GM23248 (cell line): ENCODE measurements around the gene MIOX. TPM values are rescaled to one million over a fixed set of nuclear protein-coding genes. Genes with fewer than 3 reads are reported as not detected.

Experiments used
- DNase-seq: peaks from one replicate; pipeline ENCODE4 v3.0.0-alpha.2; 2015
- H2AFZ ChIP-seq: fragments of 200-600 bp; sonication (generic); 2 replicates; pipeline ENCODE4 v1.6.1; 2016; ENCODE audit warnings: antibody characterized with exemption
- H3F3A ChIP-seq: fragments of 200-600 bp; sonication (generic); 2 replicates; pipeline ENCODE4 v1.6.1; 2016; ENCODE audit warnings: mild to moderate bottlenecking, antibody characterized with exemption, mixed run types; ENCODE audit not compliant: insufficient read depth
- H3K27ac ChIP-seq: fragments of 200-600 bp; sonication (generic); 2 replicates; pipeline ENCODE4 v1.5.1; 2016; ENCODE audit warnings: mild to moderate bottlenecking
- H3K27me3 ChIP-seq: fragments of 200-600 bp; sonication (generic); replicated peaks from 2 replicates; pipeline ENCODE4 v1.6.1; 2016; ENCODE audit warnings: mild to moderate bottlenecking; ENCODE audit not compliant: insufficient read depth
- H3K36me3 ChIP-seq: fragments of 200-600 bp; sonication (generic); 2 replicates; pipeline ENCODE4 v1.6.1; 2016; ENCODE audit warnings: low read depth, mild to moderate bottlenecking
- H3K4me1 ChIP-seq: fragments of 200-600 bp; sonication (generic); 2 replicates; pipeline ENCODE4 v1.6.1; 2016; ENCODE audit warnings: mild to moderate bottlenecking; ENCODE audit not compliant: insufficient read depth
- H3K4me2 ChIP-seq: fragments of 200-600 bp; sonication (generic); one replicate; pipeline ENCODE4 v1.6.1; 2016; ENCODE audit warnings: mild to moderate bottlenecking; ENCODE audit not compliant: unreplicated experiment
- H3K4me3 ChIP-seq: fragments of 200-600 bp; sonication (generic); 2 replicates; pipeline ENCODE4 v1.5.1; 2016; ENCODE audit warnings: mild to moderate bottlenecking
- H3K79me2 ChIP-seq: fragments of 200-600 bp; sonication (generic); 2 replicates; pipeline ENCODE4 v1.6.1; 2016; ENCODE audit warnings: mild to moderate bottlenecking; ENCODE audit not compliant: insufficient read depth
- H3K9ac ChIP-seq: fragments of 200-600 bp; sonication (generic); 2 replicates; pipeline ENCODE4 v1.6.1; 2016; ENCODE audit warnings: mild to moderate bottlenecking
- H3K9me2 ChIP-seq: fragments of 200-600 bp; sonication (generic); 2 replicates; pipeline ENCODE4 v1.6.1; 2016; ENCODE audit warnings: mixed run types, mild to moderate bottlenecking, moderate library complexity; ENCODE audit not compliant: insufficient read depth
- H3K9me3 ChIP-seq: fragments of 200-600 bp; sonication (generic); one replicate; pipeline ENCODE4 v1.6.1; 2017; ENCODE audit warnings: low read depth
- H4K20me1 ChIP-seq: fragments of 200-600 bp; sonication (generic); 2 replicates; pipeline ENCODE4 v1.6.0; 2016; ENCODE audit not compliant: insufficient read depth
- EZH2 ChIP-seq: fragments of 200-600 bp; sonication (generic); IDR thresholded peaks from 2 replicates; pipeline ENCODE4 v1.6.1; 2018; ENCODE audit warnings: antibody characterized with exemption, mild to moderate bottlenecking; ENCODE audit not compliant: insufficient read depth, poor library complexity, severe bottlenecking
- EZH2phosphoT487 ChIP-seq: fragments of 200-600 bp; sonication (generic); IDR thresholded peaks from 2 replicates; pipeline ENCODE4 v1.6.1; 2018; ENCODE audit warnings: antibody characterized with exemption, moderate library complexity, mild to moderate bottlenecking, low read depth; ENCODE audit not compliant: insufficient read depth
- WGBS, 2 experiments: methylation state at CpG; one replicate each; pipeline ENCODE4 v1.1.6; 2015 to 2017; ENCODE audit warnings: low lambda C conversion rate in 2 of 2, low coverage in 1 of 2; ENCODE audit errors: missing lambda C conversion rate in 2 of 2; 5-methylcytosine and 5-hydroxymethylcytosine counted together
- in situ Hi-C: fragments of 300-500 bp; cut with MboI; formaldehyde crosslinking; loops from 2 replicates; pipeline ENCODE4 v1.15.0; 2020
- polyA plus RNA-seq: library from polyadenylated mRNA; unstranded; fragments of >200 nt; fragmentation: Nextera tagmentation; extraction: Ambion mirVana; gene quantifications from 2 replicates; pipeline ENCODE4 v1.2.1, GENCODE V29; 2016
- total RNA-seq: library from RNA; depleted of rRNA; stranded (reverse); fragments of >200 nt; shearing (Covaris generic); gene quantifications from 2 replicates; pipeline ENCODE4 v1.2.3, GENCODE V29; 2014

Gene MIOX
- total and polyA plus RNA-seq, 2 experiments from 2014 or later = 0.16 TPM; not detected in 1

DNA sequence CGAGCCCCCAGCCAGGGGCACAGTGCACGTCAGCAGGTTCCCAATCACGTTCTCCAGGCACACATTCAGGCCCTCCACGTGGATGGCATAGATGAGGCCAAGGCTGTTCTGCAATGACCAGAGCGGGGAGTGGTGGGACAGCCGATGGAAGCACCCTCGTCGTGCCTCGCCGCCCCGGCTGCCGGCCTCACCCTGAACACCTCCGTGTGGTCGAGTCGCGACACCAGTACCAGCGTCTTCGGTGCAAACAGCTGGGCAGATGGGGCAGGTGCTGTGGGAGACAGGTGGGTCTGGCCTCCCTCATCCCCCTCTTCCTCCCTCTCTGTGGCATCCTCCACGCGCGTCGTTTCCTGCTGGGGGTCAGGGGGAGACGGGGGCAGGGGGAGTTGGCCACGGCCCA, 19.3 kb upstream of the MIOX start:
- Histone ChIP-seq H3K36me3 (no peaks in the 10 kb centered on the region; the same call in 1 of the 2 replicates), H3K27me3 (no peaks in the 10 kb centered on the region), H3K9ac (no peak overlapping the region), H3K9me3 (no peaks in the 10 kb centered on the region), H3K4me3 (no peak overlapping the region), H4K20me1 (no peaks in the 10 kb centered on the region; the same call in 1 of the 2 replicates), H3K4me1 (peaks cover 16% of the 10 kb centered on the region; the same call in 1 of the 2 replicates), H3K27ac (no peak overlapping the region), H2AFZ (no peak overlapping the region), H3K9me2 (no peaks in the 10 kb centered on the region), H3K4me2 (no peak overlapping the region), H3F3A (no peaks in the 10 kb centered on the region), H3K79me2 (peaks cover 47% of the 10 kb centered on the region)
- TF ChIP-seq EZH2 (no peak), EZH2phosphoT487 (no peak)
- in situ Hi-C loops = no loop called here
- WGBS, 2 experiments = 85 to 89% methylated on average over 21 to 24 of the region's 24 CpGs
- DNase-seq = no peak

DNA sequence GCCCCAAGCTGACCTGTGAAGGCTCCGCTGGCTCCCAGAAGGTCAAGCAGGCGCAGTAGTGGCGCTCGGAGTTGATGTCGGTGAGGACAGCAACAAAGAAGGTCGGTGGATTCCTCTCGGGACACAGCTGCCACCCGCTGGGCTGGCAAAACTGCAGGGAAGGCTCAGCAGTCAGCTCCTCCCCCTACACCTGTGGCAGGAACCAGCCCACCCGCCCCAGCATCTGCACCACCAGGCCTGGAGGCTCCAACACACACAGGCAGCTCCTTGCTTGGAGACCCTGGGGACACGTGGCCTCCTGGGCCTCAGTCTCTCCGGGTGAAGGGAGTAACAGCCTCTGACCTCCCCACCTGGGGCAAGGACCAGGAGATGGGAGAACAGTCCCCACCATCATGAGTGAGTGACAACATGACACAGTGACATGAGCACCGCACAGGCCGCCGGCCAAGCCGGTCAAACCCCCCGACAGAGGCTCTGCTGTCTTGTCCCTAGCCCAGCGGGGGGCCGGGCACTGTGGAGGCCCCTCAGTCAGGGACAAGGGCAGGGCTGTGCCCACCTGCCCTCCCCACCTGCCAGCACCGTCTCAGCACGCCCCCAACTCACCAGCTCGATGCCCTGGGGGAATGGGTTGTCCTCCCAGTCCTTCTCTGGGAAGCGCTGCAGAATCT, 18.8 kb upstream of the MIOX start:
- 90 to 91% methylated on average over 18 to 22 of the region's 22 CpGs for WGBS, 2 experiments
- Histone ChIP-seq H3F3A (no peaks in the 10 kb centered on the region), H3K9me2 (no peaks in the 10 kb centered on the region), H3K4me1 (peaks cover 19% of the 10 kb centered on the region; the same call in 1 of the 2 replicates), H4K20me1 (no peaks in the 10 kb centered on the region; the same call in 1 of the 2 replicates), H2AFZ (no peak overlapping the region), H3K36me3 (no peaks in the 10 kb centered on the region; the same call in 1 of the 2 replicates), H3K4me3 (no peak overlapping the region), H3K79me2 (peaks cover 52% of the 10 kb centered on the region), H3K27me3 (no peaks in the 10 kb centered on the region), H3K4me2 (no peak overlapping the region), H3K9me3 (no peaks in the 10 kb centered on the region), H3K27ac (no peak overlapping the region), H3K9ac (no peak overlapping the region)
- no peak for DNase-seq
- no peak for TF ChIP-seq EZH2
- TF ChIP-seq EZH2phosphoT487 = no peak
- in situ Hi-C loops = no loop called here

DNA sequence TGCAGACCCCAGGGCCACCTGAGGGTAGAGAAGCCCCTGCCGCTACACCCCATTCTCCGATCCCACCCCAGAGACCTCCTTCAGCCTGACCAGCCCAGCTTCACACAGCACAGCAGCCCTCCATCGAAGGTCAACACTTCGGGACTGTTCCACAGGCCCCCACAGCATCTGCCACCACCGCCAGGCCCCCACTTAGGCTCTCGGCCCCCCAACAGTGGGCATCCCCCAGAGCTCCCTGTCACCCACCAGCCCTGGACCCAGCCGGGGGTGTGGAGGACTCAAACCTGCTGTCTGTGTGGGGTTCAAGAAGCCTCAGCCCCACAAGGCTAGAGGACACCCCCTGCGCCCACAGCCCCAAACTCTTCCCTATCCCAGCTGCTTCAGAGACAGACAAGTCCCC, 18.0 kb upstream of the MIOX start:
- no peaks in the 10 kb centered on the region for H3K9me3 ChIP-seq
- H3K36me3 ChIP-seq = no peaks in the 10 kb centered on the region; the same call in 1 of the 2 replicates
- H3K4me3 ChIP-seq = no peak overlapping the region
- no peak overlapping the region for H2AFZ ChIP-seq
- no peak overlapping the region for H3K4me2 ChIP-seq
- H3K79me2 ChIP-seq = peaks cover 59% of the 10 kb centered on the region
- H4K20me1 ChIP-seq = no peaks in the 10 kb centered on the region; the same call in 1 of the 2 replicates
- no peaks in the 10 kb centered on the region for H3K9me2 ChIP-seq
- no peaks in the 10 kb centered on the region for H3K27me3 ChIP-seq
- 88 to 95% methylated on average over 8 of the region's 8 CpGs for WGBS, 2 experiments
- no peaks in the 10 kb centered on the region for H3F3A ChIP-seq
- in situ Hi-C loops = no loop called here
- TF ChIP-seq EZH2phosphoT487 = no peak
- TF ChIP-seq EZH2 = no peak
- H3K4me1 ChIP-seq = peaks cover 26% of the 10 kb centered on the region
- H3K27ac ChIP-seq = no peak overlapping the region
- H3K9ac ChIP-seq = no peak overlapping the region
- DNase-seq = no peak

DNA sequence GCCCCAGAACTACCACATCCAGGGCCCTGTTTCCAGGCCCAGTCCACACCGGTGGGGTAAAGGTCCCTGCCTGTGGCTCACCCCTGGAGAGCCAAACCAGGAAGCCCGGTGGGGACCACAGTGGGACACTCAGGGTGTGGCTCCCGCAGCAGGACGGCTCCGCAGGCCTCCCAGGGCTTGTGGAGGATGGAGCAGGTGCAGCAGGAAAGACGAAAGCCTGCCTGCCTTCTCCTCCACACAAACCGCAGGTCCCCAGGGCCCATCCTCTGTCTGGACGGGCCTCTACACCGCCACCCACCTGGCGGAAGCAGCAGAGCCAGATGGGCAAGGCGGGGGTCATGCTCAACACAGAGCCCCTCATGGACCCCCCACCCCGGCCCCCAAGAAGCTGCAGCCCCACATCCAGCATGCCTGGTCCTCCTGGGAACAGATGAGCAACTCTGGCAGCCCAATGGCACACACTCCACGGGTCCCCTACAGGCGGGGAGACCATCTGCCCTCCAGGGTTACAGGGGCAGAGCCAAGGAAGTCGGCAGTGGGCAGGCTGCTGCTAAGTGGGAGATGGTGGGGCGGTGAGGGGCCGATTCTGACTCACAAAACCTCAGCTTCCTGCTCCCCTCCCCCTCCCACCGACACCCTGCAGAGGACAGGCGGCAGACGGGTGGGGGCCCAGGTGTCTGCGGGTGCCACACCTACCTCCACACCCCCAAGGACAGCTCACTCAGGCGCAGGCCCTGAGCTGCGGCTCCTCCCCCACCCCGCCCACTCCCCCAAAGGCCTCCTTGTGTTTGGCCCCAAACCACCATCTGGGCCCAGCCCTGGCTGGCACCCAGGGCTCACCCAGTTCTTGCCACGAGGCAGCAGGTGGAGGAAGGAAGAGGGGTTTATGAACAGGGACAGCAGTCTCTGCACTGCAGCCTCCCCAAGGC, 17.0 kb upstream of the MIOX start:
- Histone ChIP-seq H3K9me2 (no peaks in the 10 kb centered on the region), H3K4me1 (peaks cover 27% of the 10 kb centered on the region), H3K36me3 (no peaks in the 10 kb centered on the region), H3K4me2 (no peak overlapping the region), H3F3A (no peaks in the 10 kb centered on the region), H3K27me3 (no peaks in the 10 kb centered on the region), H3K9ac (peak overlapping the region; percentile 31), H4K20me1 (no peaks in the 10 kb centered on the region; the same call in 1 of the 2 replicates), H3K4me3 (no peak overlapping the region), H3K79me2 (peaks cover 70% of the 10 kb centered on the region), H3K27ac (no peak overlapping the region), H3K9me3 (no peaks in the 10 kb centered on the region), H2AFZ (no peak overlapping the region)
- TF ChIP-seq EZH2 (no peak), EZH2phosphoT487 (no peak)
- DNase-seq = peak; percentile 51
- in situ Hi-C loops = no loop called here
- WGBS, 2 experiments = 52 to 59% methylated on average over 16 to 23 of the region's 25 CpGs
